Panc1 (cell line): Measurements from ENCODE around the gene CABLES2. TPM values are rescaled to one million over a fixed set of nuclear protein-coding genes. Genes with fewer than 3 reads are reported as not detected.

Source experiments
- ATAC-seq: fragments of 200-7000 bp; cut with Tn5 transposase; 2 replicates; pipeline ENCODE4 v1.9.1; 2020; ENCODE audit warnings: mild to moderate bottlenecking, moderate library complexity
- BruUV-seq: library from RNA; stranded (reverse); fragments of 400-500 nt; replicated peaks from 2 replicates; lab custom pipeline; 2021; lab: Mats Ljungman, UMichigan
- CTCF ChIA-PET: fragments of 300-600 bp; sonication (Branson Sonifier 250); formaldehyde crosslinking; loops from one replicate; lab custom pipeline; 2022; ENCODE audit warnings: antibody characterized with exemption; lab: Charles Lee
- POLR2A ChIA-PET: fragments of 300-600 bp; sonication (Branson Sonifier 250); formaldehyde crosslinking; loops from one replicate; lab custom pipeline; 2022; ENCODE audit warnings: antibody characterized with exemption; lab: Charles Lee
- DNase-seq: peaks from one replicate; pipeline ENCODE4 v3.0.0-alpha.2; 2010; ENCODE audit warnings: low read depth, low spot score
- H3K27ac ChIP-seq: 2 replicates; pipeline ENCODE4 v1.5.1; 2011; ENCODE audit warnings: mild to moderate bottlenecking, low read length, inconsistent platforms
- H3K27me3 ChIP-seq: fragments of 200-500 bp; sonication (Bioruptor generic); 2 replicates; pipeline ENCODE4 v1.6.0; 2014; ENCODE audit warnings: low read length, inconsistent platforms; ENCODE audit not compliant: control insufficient read depth, insufficient read depth
- H3K36me3 ChIP-seq: fragments of 200-500 bp; sonication (Bioruptor generic); 2 replicates; pipeline ENCODE4 v1.5.1; 2014; ENCODE audit warnings: inconsistent platforms, mild to moderate bottlenecking, low read length, moderate library complexity; ENCODE audit not compliant: control insufficient read depth, insufficient read depth
- H3K4me1 ChIP-seq: 2 replicates; pipeline ENCODE4 v1.5.1; 2011; ENCODE audit warnings: inconsistent platforms, mild to moderate bottlenecking, low read length, moderate library complexity; ENCODE audit not compliant: control insufficient read depth, insufficient read depth
- H3K4me3 ChIP-seq, 2 experiments: 2 replicates each; pipeline ENCODE4 v1.5.1; 2011 to 2012; ENCODE audit warnings: low read depth in 2 of 2, low read length in 2 of 2, mild to moderate bottlenecking in 2 of 2, inconsistent platforms in 1 of 2, moderate library complexity in 1 of 2
- H3K9me3 ChIP-seq: fragments of 200-500 bp; sonication (Bioruptor generic); 2 replicates; pipeline ENCODE4 v1.5.1; 2014; ENCODE audit warnings: low read depth, mild to moderate bottlenecking, inconsistent platforms, low read length, moderate library complexity; ENCODE audit not compliant: control insufficient read depth, insufficient read depth
- POLR2AphosphoS5 ChIP-seq: IDR thresholded peaks from 2 replicates; pipeline ENCODE4 v1.6.1; 2012; ENCODE audit warnings: mild to moderate bottlenecking, low read depth, low read length, moderate library complexity
- REST ChIP-seq, 2 experiments: IDR thresholded peaks; 2 replicates each; pipeline ENCODE4 v1.6.1; 2011 to 2012; ENCODE audit warnings: low read depth in 2 of 2, control low read depth in 1 of 2, low read length in 1 of 2, mild to moderate bottlenecking in 1 of 2, moderate library complexity in 1 of 2; ENCODE audit not compliant: insufficient read depth in 1 of 2
- SIN3A ChIP-seq: IDR thresholded peaks from 2 replicates; pipeline ENCODE4 v1.6.1; 2012; ENCODE audit warnings: low read depth, mild to moderate bottlenecking, low read length, moderate library complexity, borderline replicate concordance; ENCODE audit not compliant: insufficient read depth
- TCF7L2 ChIP-seq: IDR thresholded peaks from 2 replicates; pipeline ENCODE4 v1.6.1; 2011; ENCODE audit warnings: mild to moderate bottlenecking, low read depth, low read length, inconsistent platforms
- in situ Hi-C: cut with HindIII; loops from 2 replicates; pipeline ENCODE4 v1.10.0; 2016; ENCODE audit warnings: low sequenced_read_pairs, low pct_unique_long_range_greater_than_20kb
- intact Hi-C: fragments of 100-400 bp; cut with micrococcal nuclease; formaldehyde crosslinking; loops from one replicate; pipeline ENCODE4 v1.10.0; 2022; ENCODE audit not compliant: unreplicated experiment
- total RNA-seq: library from RNA; stranded (reverse); gene quantifications from one replicate; pipeline ENCODE4 v1.2.1, GENCODE V29; 2021; ENCODE audit not compliant: unreplicated experiment
- TF ChIP-seq, protein P1 (sequence below): fragments of 450-650 bp; IDR thresholded peaks from 2 replicates; pipeline ENCODE4 v1.5.1; 2017; ENCODE audit warnings: mild to moderate bottlenecking

Gene CABLES2
- total RNA-seq, 1 experiment from 2014 or later, result 9.8 TPM

DNA sequence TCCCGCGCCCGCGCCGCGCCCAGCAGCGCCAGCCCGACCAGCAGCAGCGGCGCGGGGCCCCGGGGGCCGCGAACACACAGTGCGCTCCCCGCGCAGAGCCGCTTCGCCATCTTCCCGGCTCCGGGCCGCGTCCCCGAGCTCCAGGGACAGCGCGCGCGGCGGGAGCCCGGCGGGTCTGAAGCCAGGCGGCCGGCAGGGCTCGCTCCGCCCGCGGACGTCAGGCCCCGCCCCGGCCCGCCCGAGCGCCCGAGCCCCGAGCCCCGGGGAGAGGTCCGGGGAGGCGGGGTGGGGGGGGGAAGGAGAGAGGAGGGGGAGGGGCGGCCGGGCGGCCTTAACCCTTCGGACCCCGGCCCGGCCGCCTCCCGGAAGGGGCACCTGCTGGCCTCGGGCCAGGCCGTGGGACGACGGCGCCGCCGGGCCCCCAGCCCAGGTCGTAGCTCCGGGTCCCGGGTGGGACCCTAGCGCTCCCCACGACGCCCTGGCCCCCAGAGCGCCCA is 39.9 kb downstream of the CABLES2 start, which contains the start of gene LAMA5:
TSS of gene LAMA5 (minus strand) at position 177 of the 497 bp plus-strand sequence. CDS start at position 110, 67 bp downstream.
- ATAC-seq, result peak; percentile 24
- in situ Hi-C loops, result no loop called here
- peak within 1 kb of the TSS; percentile 89 to 96 for H3K4me3 ChIP-seq
- no TSS peak for BruUV-seq
- no peaks in the 10 kb centered on the region for H3K27me3 ChIP-seq
- intact Hi-C loops, result no loop called here
- peaks cover 76% of the 10 kb centered on the region for H3K4me1 ChIP-seq
- TF ChIP-seq REST (IDR thresholded peaks at IDR 0.05; ENCODE audit: insufficient read depth in 1 of 2, low read depth in 2 of 2, low read length in 1 of 2), result no peak
- no peak for TF ChIP-seq TCF7L2
- TF ChIP-seq SIN3A, result peak; percentile 11; the same call in 1 of the 2 replicates
- TF ChIP-seq POLR2AphosphoS5, result peak; percentile 21; the same call in 1 of the 2 replicates
- TF ChIP-seq, protein P1, sequence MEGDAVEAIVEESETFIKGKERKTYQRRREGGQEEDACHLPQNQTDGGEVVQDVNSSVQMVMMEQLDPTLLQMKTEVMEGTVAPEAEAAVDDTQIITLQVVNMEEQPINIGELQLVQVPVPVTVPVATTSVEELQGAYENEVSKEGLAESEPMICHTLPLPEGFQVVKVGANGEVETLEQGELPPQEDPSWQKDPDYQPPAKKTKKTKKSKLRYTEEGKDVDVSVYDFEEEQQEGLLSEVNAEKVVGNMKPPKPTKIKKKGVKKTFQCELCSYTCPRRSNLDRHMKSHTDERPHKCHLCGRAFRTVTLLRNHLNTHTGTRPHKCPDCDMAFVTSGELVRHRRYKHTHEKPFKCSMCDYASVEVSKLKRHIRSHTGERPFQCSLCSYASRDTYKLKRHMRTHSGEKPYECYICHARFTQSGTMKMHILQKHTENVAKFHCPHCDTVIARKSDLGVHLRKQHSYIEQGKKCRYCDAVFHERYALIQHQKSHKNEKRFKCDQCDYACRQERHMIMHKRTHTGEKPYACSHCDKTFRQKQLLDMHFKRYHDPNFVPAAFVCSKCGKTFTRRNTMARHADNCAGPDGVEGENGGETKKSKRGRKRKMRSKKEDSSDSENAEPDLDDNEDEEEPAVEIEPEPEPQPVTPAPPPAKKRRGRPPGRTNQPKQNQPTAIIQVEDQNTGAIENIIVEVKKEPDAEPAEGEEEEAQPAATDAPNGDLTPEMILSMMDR, result no peak
- no peaks in the 10 kb centered on the region; the same call in 1 of the 2 replicates for H3K36me3 ChIP-seq
- DNase-seq, result no peak
- no peaks in the 10 kb centered on the region for H3K9me3 ChIP-seq
- peak within 1 kb of the TSS; percentile 94 for H3K27ac ChIP-seq
- ChIA-PET POLR2A (no interaction called here), CTCF (interaction anchor here (0.6 kb wide), 1 partner anchor 57 kb away, joined by 3 read pairs; no protein-coding TSS in a partner anchor)

GRCh38 chr20:62366370-62367135 is 40.5 kb downstream of the CABLES2 start:
- POLR2A ChIA-PET, result no interaction called here
- peak overlapping the region; percentile 88 for H3K27ac ChIP-seq
- TF ChIP-seq SIN3A, result peak; percentile 62; the same call in 1 of the 2 replicates
- TF ChIP-seq REST (IDR thresholded peaks at IDR 0.05; ENCODE audit: insufficient read depth in 1 of 2, low read depth in 2 of 2, low read length in 1 of 2), result no peak
- no peak for TF ChIP-seq TCF7L2
- no peak; the same call in 1 of the 2 replicates for TF ChIP-seq POLR2AphosphoS5
- TF ChIP-seq, protein P1, result no peak
- CTCF ChIA-PET, result interaction anchor here (0.6 kb wide), 1 partner anchor 57 kb away, joined by 3 read pairs; no protein-coding TSS in a partner anchor
- DNase-seq, result no peak
- peak; percentile 1; the same call in 1 of the 2 replicates for ATAC-seq
- H3K4me1 ChIP-seq, result peaks cover 74% of the 10 kb centered on the region
- in situ Hi-C loops (no loop called here), intact Hi-C loops (no loop called here)
- peak overlapping the region; percentile 89 to 96 for H3K4me3 ChIP-seq
- BruUV-seq, result no TSS peak
- no peaks in the 10 kb centered on the region; the same call in 1 of the 2 replicates for H3K36me3 ChIP-seq
- no peaks in the 10 kb centered on the region for H3K9me3 ChIP-seq
- no peaks in the 10 kb centered on the region for H3K27me3 ChIP-seq
